Activated CD8-positive, alpha-beta memory T cell treated with anti-CD3 and anti-CD28 coated beads for 24 hours (primary cell): Measurements from ENCODE around the gene LYL1.

Experiments
- DNase-seq: peaks from one replicate; pipeline ENCODE4 v3.0.0-alpha.2; 2020

LYL1 gene

GRCh38 chr19:13071444-13072187 lies 31.0 kb downstream of the LYL1 start:
- DNase-seq = no peak

GRCh38 chr19:13070425-13071140 lies 32.1 kb downstream of the LYL1 start:
- DNase-seq = no peak

GRCh38 chr19:13069415-13070359 lies 33.0 kb downstream of the LYL1 start:
- no peak for DNase-seq

- DNase-seq = no peak
Observed at GRCh38 chr19:13068085-13068846, 34.4 kb downstream of the LYL1 start.

GRCh38 chr19:13066933-13067807 lies 35.5 kb downstream of the LYL1 start:
- DNase-seq = no peak

- DNase-seq = no peak
Observed at GRCh38 chr19:13066226-13066625, 36.4 kb downstream of the LYL1 start.

GRCh38 chr19:13064092-13064489 lies 38.6 kb downstream of the LYL1 start:
- DNase-seq = no peak

GRCh38 chr19:13063461-13064091 lies 39.1 kb downstream of the LYL1 start:
- no peak for DNase-seq

- no peak for DNase-seq
Observed at GRCh38 chr19:13062317-13062716, 40.3 kb downstream of the LYL1 start.

- DNase-seq = peak; percentile 91
Observed at GRCh38 chr19:13060964-13061927, 41.4 kb downstream of the LYL1 start.

- DNase-seq = no peak
Observed at GRCh38 chr19:13060233-13060963, 42.3 kb downstream of the LYL1 start.

GRCh38 chr19:13058951-13059660 lies 43.6 kb downstream of the LYL1 start:
- DNase-seq = no peak

- DNase-seq = no peak
Observed at GRCh38 chr19:13057744-13058143, 44.9 kb downstream of the LYL1 start.

- DNase-seq = no peak
Observed at GRCh38 chr19:13057147-13057572, 45.5 kb downstream of the LYL1 start.

GRCh38 chr19:13056052-13056660 lies 46.5 kb downstream of the LYL1 start:
- DNase-seq = no peak

- DNase-seq = no peak
Observed at GRCh38 chr19:13055213-13056051, 47.2 kb downstream of the LYL1 start.
